Caco-2 (cell line): ENCODE data around the gene B4GALT4. TPM values are rescaled to one million over a fixed set of nuclear protein-coding genes. Genes with fewer than 3 reads are reported as not detected.

Source experiments
- BruUV-seq: library from RNA; stranded (reverse); fragments of 400-500 nt; replicated peaks from 2 replicates; lab custom pipeline; 2021; lab: Mats Ljungman, UMichigan
- CTCF ChIA-PET: fragments of 300-600 bp; sonication (Branson Sonifier 250); formaldehyde crosslinking; loops from one replicate; lab custom pipeline; 2022; ENCODE audit warnings: antibody characterized with exemption; lab: Charles Lee
- POLR2A ChIA-PET: fragments of 300-600 bp; sonication (Branson Sonifier 250); formaldehyde crosslinking; loops from one replicate; lab custom pipeline; 2022; ENCODE audit warnings: antibody characterized with exemption; lab: Charles Lee
- DNase-seq, 2 experiments: peaks; one replicate each; pipeline versions ENCODE4 v3.0.0 to v3.0.0-alpha.2; 2020 to 2022
- H3K27me3 ChIP-seq: replicated peaks from 2 replicates; pipeline ENCODE4 v1.6.0; 2011; ENCODE audit warnings: low read length; ENCODE audit not compliant: control insufficient read depth, insufficient read depth
- H3K36me3 ChIP-seq: 2 replicates; pipeline ENCODE4 v1.5.1; 2011; ENCODE audit warnings: low read length; ENCODE audit not compliant: control insufficient read depth, insufficient read depth
- H3K4me1 ChIP-seq: fragments of 250-450 bp; sonication (Bioruptor Pico); 2 replicates; pipeline ENCODE4 v1.5.1; 2020; ENCODE audit warnings: mild to moderate bottlenecking
- H3K4me3 ChIP-seq: 2 replicates; pipeline ENCODE4 v1.5.1; 2011; ENCODE audit warnings: low read depth, mild to moderate bottlenecking, control low read depth, low read length
- H3K9me3 ChIP-seq: fragments of 250-450 bp; sonication (Bioruptor Pico); 2 replicates; pipeline ENCODE4 v1.5.1; 2020; ENCODE audit warnings: mild to moderate bottlenecking, moderate library complexity
- H3K27ac Mint-ChIP-seq: one replicate; pipeline ENCODE4 v1.8.0; 2022; ENCODE audit warnings: mixed read lengths; ENCODE audit not compliant: unreplicated experiment
- H3K27me3 Mint-ChIP-seq: one replicate; pipeline ENCODE4 v1.8.0; 2022; ENCODE audit warnings: mixed read lengths; ENCODE audit not compliant: insufficient read depth, unreplicated experiment
- H3K36me3 Mint-ChIP-seq: one replicate; pipeline ENCODE4 v1.8.0; 2022; ENCODE audit warnings: mild to moderate bottlenecking, mixed read lengths; ENCODE audit not compliant: insufficient read depth, unreplicated experiment
- H3K4me1 Mint-ChIP-seq: one replicate; pipeline ENCODE4 v1.8.0; 2022; ENCODE audit warnings: low read depth, mixed read lengths; ENCODE audit not compliant: unreplicated experiment
- H3K4me3 Mint-ChIP-seq: one replicate; pipeline ENCODE4 v1.8.0; 2022; ENCODE audit warnings: mild to moderate bottlenecking, moderate library complexity, mixed read lengths; ENCODE audit not compliant: unreplicated experiment
- H3K9me3 Mint-ChIP-seq: one replicate; pipeline ENCODE4 v1.8.0; 2022; ENCODE audit warnings: mixed read lengths; ENCODE audit not compliant: unreplicated experiment
- CTCF ChIP-seq, 2 experiments: fragments of 200-600 bp in 1 of 2; IDR thresholded peaks; 1 replicate in 1 of 2; 2 replicates in 1 of 2; pipeline versions ENCODE4 v1.5.1 to v1.8.0; 2011 to 2022; ENCODE audit warnings: antibody characterized with exemption in 1 of 2, control low read depth in 1 of 2, inconsistent platforms in 1 of 2, low read depth in 1 of 2, low read length in 1 of 2, mild to moderate bottlenecking in 1 of 2, moderate library complexity in 1 of 2; ENCODE audit not compliant: insufficient read depth in 1 of 2, severe bottlenecking in 1 of 2, unreplicated experiment in 1 of 2
- intact Hi-C: fragments of 100-400 bp; cut with micrococcal nuclease; formaldehyde crosslinking; loops from one replicate; pipeline ENCODE4 v1.10.0; 2022; ENCODE audit not compliant: unreplicated experiment
- total RNA-seq: library from RNA; stranded (reverse); gene quantifications from 2 replicates; pipeline ENCODE4 v1.2.3, GENCODE V29; 2022

B4GALT4 gene
- total RNA-seq, 1 experiment from 2014 or later = 59.7 TPM

GRCh38 chr3:119184111-119184510 is 56.6 kb downstream of the B4GALT4 start:
- ChIA-PET CTCF (interaction anchor here (0.6 to 1.1 kb wide), 2 partner anchors 57 to 333 kb away, joined by 3 to 7 read pairs; no protein-coding TSS in a partner anchor), POLR2A (interaction anchor here (0.6 to 0.8 kb wide), 3 partner anchors 27 to 57 kb away, joined by 3 to 11 read pairs (median 4); partner anchors contain the start of gene B4GALT4)
- H3K4me1 ChIP-seq = peaks cover 65% of the 10 kb centered on the region
- Mint-ChIP-seq H3K27ac (peak overlapping the region; percentile 49), H3K4me1 (peaks cover 38% of the 10 kb centered on the region), H3K4me3 (no peak overlapping the region), H3K36me3 (no peaks in the 10 kb centered on the region), H3K27me3 (no peaks in the 10 kb centered on the region), H3K9me3 (no peaks in the 10 kb centered on the region)
- no peak for TF ChIP-seq CTCF (IDR thresholded peaks at IDR 0.05; ENCODE audit: insufficient read depth in 1 of 2, low read depth in 1 of 2, low read length in 1 of 2, severe bottlenecking in 1 of 2, unreplicated experiment in 1 of 2)
- H3K4me3 ChIP-seq = no peak overlapping the region
- H3K36me3 ChIP-seq = no peaks in the 10 kb centered on the region
- no peaks in the 10 kb centered on the region for H3K27me3 ChIP-seq
- DNase-seq = no peak
- H3K9me3 ChIP-seq = no peaks in the 10 kb centered on the region
- BruUV-seq = no TSS peak
- intact Hi-C loops = loop anchor here (1.0 kb wide), 2 partner anchors 23 to 56 kb away; partner anchors contain the start of gene B4GALT4

GRCh38 chr3:119181765-119182164 is 58.9 kb downstream of the B4GALT4 start:
- Mint-ChIP-seq H3K9me3 (peaks cover 10% of the 10 kb centered on the region), H3K27ac (peak overlapping the region; percentile 66), H3K4me3 (no peak overlapping the region), H3K36me3 (no peaks in the 10 kb centered on the region), H3K27me3 (no peaks in the 10 kb centered on the region), H3K4me1 (peaks cover 33% of the 10 kb centered on the region)
- no peak overlapping the region for H3K4me3 ChIP-seq
- no peaks in the 10 kb centered on the region for H3K9me3 ChIP-seq
- ChIA-PET POLR2A (no interaction called here), CTCF (no interaction called here)
- no TSS peak for BruUV-seq
- no peaks in the 10 kb centered on the region for H3K36me3 ChIP-seq
- DNase-seq = peak; percentile 55 to 85
- peaks cover 57% of the 10 kb centered on the region for H3K4me1 ChIP-seq
- TF ChIP-seq CTCF (IDR thresholded peaks at IDR 0.05; ENCODE audit: insufficient read depth in 1 of 2, low read depth in 1 of 2, low read length in 1 of 2, severe bottlenecking in 1 of 2, unreplicated experiment in 1 of 2) = no peak
- H3K27me3 ChIP-seq = no peaks in the 10 kb centered on the region
- intact Hi-C loops = no loop called here

GRCh38 chr3:119177321-119177720 is 63.4 kb downstream of the B4GALT4 start:
- H3K36me3 Mint-ChIP-seq = no peaks in the 10 kb centered on the region
- ChIA-PET CTCF (no interaction called here), POLR2A (no interaction called here)
- peaks cover 14% of the 10 kb centered on the region for H3K4me1 Mint-ChIP-seq
- Histone ChIP-seq H3K27me3 (no peaks in the 10 kb centered on the region), H3K9me3 (no peaks in the 10 kb centered on the region), H3K4me1 (peaks cover 31% of the 10 kb centered on the region), H3K36me3 (no peaks in the 10 kb centered on the region), H3K4me3 (no peak overlapping the region)
- intact Hi-C loops = no loop called here
- peaks cover 10% of the 10 kb centered on the region for H3K9me3 Mint-ChIP-seq
- DNase-seq = no peak
- H3K27me3 Mint-ChIP-seq = no peaks in the 10 kb centered on the region
- no peak overlapping the region for H3K4me3 Mint-ChIP-seq
- TF ChIP-seq CTCF (IDR thresholded peaks at IDR 0.05; ENCODE audit: insufficient read depth in 1 of 2, low read depth in 1 of 2, low read length in 1 of 2, severe bottlenecking in 1 of 2, unreplicated experiment in 1 of 2) = no peak
- H3K27ac Mint-ChIP-seq = no peak overlapping the region
- BruUV-seq = no TSS peak
